Esophagus squamous epithelium (tissue), 5 donors: Measurements from ENCODE around the gene AXIN1. TPM values are rescaled to one million over a fixed set of nuclear protein-coding genes. Genes with fewer than 3 reads are reported as not detected.
"Not testable (repeated sequence)": the region's sequence is repeated elsewhere in the genome, so short reads cannot be mapped to it uniquely, and the experiment has no call there.

Experiments
- DNase-seq: peaks from one replicate; lab custom pipeline; 2025; lab: John Stamatoyannopoulos, UW
- H3K27ac ChIP-seq, 4 donors: fragments of 200-600 bp; sonication (generic); one replicate each; pipeline ENCODE4 v1.5.1; 2016 to 2019; ENCODE audit warnings: mild to moderate bottlenecking in 1 of 4
- H3K27me3 ChIP-seq, 4 donors: fragments of 200-600 bp; sonication (generic); 1 replicate in 3 of 4; 2 replicates in 1 of 4; pipeline versions ENCODE4 v1.5.1 to v1.6.0; 2017 to 2021; ENCODE audit warnings: antibody characterized with exemption in 1 of 4
- H3K36me3 ChIP-seq, 3 donors: fragments of 200-600 bp; sonication (generic); one replicate each; pipeline ENCODE4 v1.5.1; 2016 to 2019
- H3K4me1 ChIP-seq, 3 donors: fragments of 200-600 bp; sonication (generic); one replicate each; pipeline ENCODE4 v1.5.1; 2017 to 2019
- H3K4me3 ChIP-seq, 4 donors: fragments of 200-600 bp; sonication (generic); 1 replicate in 3 of 4; 2 replicates in 1 of 4; pipeline ENCODE4 v1.5.1; 2016 to 2019; ENCODE audit warnings: mild to moderate bottlenecking in 2 of 4, moderate library complexity in 1 of 4
- H3K9me3 ChIP-seq, 3 donors: fragments of 200-600 bp; sonication (generic); one replicate each; pipeline ENCODE4 v1.5.1; 2016 to 2019
- POLR2A ChIP-seq, 4 donors: fragments of 450-650 bp; IDR thresholded peaks; one replicate each; pipeline ENCODE4 v1.6.1; 2017; ENCODE audit warnings: antibody characterized with exemption in 4 of 4, mild to moderate bottlenecking in 4 of 4, moderate library complexity in 3 of 4
- WGBS, 2 donors: methylation state at CpG; one replicate each; pipeline ENCODE4 v1.1.5; 2018; 5-methylcytosine and 5-hydroxymethylcytosine counted together
- intact Hi-C: fragments of 100-400 bp; cut with DNase I; formaldehyde crosslinking; loops from one replicate; pipeline ENCODE4 v1.15.0; 2022
- total RNA-seq, 4 donors: library from RNA; depleted of rRNA; stranded (reverse); fragments of >200 nt; gene quantifications; one replicate each; pipeline ENCODE4 v1.1.0, GENCODE V29; 2016
- TF ChIP-seq, protein P1 (sequence below), 6 experiments: fragments of 450-650 bp in 4 of 6; fragments of 200-600 bp in 2 of 6; sonication (generic) in 2 of 6; IDR thresholded peaks; one replicate each; pipeline ENCODE4 v1.5.1; 2016 to 2019; ENCODE audit warnings: antibody characterized with exemption in 6 of 6, mild to moderate bottlenecking in 4 of 6, moderate library complexity in 4 of 6
- donor health status: DM: yes; HTN: yes; CAD: no.

The AXIN1 gene
- total RNA-seq, 4 donors from 2014 or later = 17.8 to 32.2 (median 22.2) TPM

DNA sequence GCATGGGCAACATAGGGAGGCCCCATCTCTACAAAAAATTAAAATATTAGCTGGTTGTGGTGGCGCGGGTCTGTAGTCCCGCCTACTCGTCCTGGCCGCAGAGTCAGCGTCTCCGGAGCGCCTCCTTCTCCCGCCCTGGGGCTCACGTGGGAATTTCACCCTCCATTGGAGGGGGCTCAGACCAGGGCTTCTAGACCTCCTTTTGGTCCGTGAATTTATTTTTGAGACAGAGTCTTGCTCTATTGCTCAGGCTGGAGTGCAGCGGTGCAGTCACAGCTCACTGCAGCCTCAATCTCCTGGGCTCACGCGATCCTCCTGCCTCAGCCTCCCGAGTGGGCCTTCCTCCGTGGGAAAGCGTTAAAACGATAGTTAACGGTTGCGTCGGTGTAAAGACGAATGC, 44.1 kb upstream of the AXIN1 start:
- Histone ChIP-seq H3K36me3 (no peaks in the 10 kb centered on the region), H3K27ac (peak overlapping the region; percentile 19 to 88 (median 78)), H3K4me3 (peak overlapping the region; percentile 52 to 89 (median 68)), H3K9me3 (no peaks in the 10 kb centered on the region), H3K4me1 (peaks cover 7 to 46% (median 7%) of the 10 kb centered on the region in 3 donors), H3K27me3 (no peaks in the 10 kb centered on the region)
- WGBS, 2 donors = 1 to 2% methylated on average over 15 to 17 of the region's 22 CpGs
- intact Hi-C loops = loop anchor here (10.0 kb wide), 1 partner anchor 98 kb away; no protein-coding TSS in a partner anchor
- DNase-seq = no peak
- TF ChIP-seq, protein P1, sequence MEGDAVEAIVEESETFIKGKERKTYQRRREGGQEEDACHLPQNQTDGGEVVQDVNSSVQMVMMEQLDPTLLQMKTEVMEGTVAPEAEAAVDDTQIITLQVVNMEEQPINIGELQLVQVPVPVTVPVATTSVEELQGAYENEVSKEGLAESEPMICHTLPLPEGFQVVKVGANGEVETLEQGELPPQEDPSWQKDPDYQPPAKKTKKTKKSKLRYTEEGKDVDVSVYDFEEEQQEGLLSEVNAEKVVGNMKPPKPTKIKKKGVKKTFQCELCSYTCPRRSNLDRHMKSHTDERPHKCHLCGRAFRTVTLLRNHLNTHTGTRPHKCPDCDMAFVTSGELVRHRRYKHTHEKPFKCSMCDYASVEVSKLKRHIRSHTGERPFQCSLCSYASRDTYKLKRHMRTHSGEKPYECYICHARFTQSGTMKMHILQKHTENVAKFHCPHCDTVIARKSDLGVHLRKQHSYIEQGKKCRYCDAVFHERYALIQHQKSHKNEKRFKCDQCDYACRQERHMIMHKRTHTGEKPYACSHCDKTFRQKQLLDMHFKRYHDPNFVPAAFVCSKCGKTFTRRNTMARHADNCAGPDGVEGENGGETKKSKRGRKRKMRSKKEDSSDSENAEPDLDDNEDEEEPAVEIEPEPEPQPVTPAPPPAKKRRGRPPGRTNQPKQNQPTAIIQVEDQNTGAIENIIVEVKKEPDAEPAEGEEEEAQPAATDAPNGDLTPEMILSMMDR (IDR thresholded peaks at IDR 0.05) = no peak
- TF ChIP-seq POLR2A (IDR thresholded peaks at IDR 0.05) = no peak

DNA sequence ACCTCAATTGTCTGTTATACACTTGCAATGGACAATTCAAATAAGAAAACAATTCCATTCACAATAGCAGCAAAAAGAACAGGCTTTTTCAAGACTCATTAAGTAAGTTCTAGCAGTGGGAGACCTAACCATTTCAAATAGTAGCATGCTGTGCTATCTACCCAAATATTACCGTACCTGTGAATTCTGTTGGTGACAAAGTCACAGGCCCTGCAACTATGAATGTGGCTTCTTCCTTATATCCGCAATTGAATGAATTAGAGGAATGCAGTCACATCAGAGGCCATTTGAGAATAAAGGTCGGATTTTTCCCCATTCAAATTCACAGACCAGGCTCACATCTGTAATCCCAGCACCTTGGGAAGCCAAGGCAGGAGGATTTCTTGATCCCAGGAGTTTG, 43.7 kb upstream of the AXIN1 start:
- Histone ChIP-seq H3K4me1 (peaks cover 7 to 45% (median 7%) of the 10 kb centered on the region in 3 donors), H3K27me3 (no peaks in the 10 kb centered on the region), H3K4me3 (peak overlapping the region in 3 of 4 donors; percentile 52 to 89 (median 71)), H3K36me3 (no peaks in the 10 kb centered on the region), H3K27ac (peak overlapping the region; percentile 19 to 88 (median 78)), H3K9me3 (no peaks in the 10 kb centered on the region)
- TF ChIP-seq, protein P1 (IDR thresholded peaks at IDR 0.05) = no peak
- TF ChIP-seq POLR2A (IDR thresholded peaks at IDR 0.05) = no peak
- intact Hi-C loops = loop anchor here (10.0 kb wide), 1 partner anchor 99 kb away; no protein-coding TSS in a partner anchor
- no peak for DNase-seq
- whole genome bisulfite sequencing, 2 donors = 35 to 47% methylated on average over 3 of the region's 3 CpGs

DNA sequence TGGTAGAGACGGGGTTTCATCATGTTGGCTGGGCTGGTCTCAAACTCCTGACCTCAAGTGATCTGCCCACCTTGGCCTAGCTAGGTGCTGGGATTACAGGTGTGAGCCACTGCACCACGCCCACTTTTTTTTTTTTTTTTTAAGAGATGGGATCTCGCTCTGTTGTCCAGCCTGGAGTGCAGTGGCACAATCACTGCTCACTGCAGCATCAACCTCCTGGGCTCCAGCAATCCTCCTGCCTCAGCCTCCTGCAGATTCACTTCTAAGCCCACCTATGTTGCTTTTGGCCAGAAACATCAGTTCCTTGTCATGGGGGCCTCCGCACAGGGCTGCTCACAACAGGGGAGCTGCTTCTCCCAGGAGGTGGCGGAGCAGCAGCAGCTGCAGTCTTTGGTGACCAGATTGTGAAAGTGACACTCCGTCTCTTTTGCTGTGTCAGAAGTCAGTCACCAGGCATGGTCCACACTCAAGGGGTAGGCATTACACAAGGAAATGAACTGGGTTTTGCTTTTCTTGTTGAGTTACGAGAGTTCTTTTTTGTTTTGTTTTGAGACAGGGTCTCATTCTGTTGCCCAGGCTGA, 40.0 kb upstream of the AXIN1 start:
- intact Hi-C loops = loop anchor here (10.0 kb wide), 1 partner anchor 102 kb away; no protein-coding TSS in a partner anchor
- Histone ChIP-seq H3K27ac (no peak overlapping the region), H3K9me3 (no peaks in the 10 kb centered on the region), H3K4me3 (no peak overlapping the region), H3K4me1 (peaks cover 0 to 26% (median 0%) of the 10 kb centered on the region in 3 donors), H3K36me3 (no peaks in the 10 kb centered on the region), H3K27me3 (no peaks in the 10 kb centered on the region)
- TF ChIP-seq POLR2A (IDR thresholded peaks at IDR 0.05) = no peak
- TF ChIP-seq, protein P1 (IDR thresholded peaks at IDR 0.05) = no peak
- DNase-seq = no peak
- 77 to 82% methylated on average over 5 to 6 of the region's 7 CpGs for WGBS, 2 donors

DNA sequence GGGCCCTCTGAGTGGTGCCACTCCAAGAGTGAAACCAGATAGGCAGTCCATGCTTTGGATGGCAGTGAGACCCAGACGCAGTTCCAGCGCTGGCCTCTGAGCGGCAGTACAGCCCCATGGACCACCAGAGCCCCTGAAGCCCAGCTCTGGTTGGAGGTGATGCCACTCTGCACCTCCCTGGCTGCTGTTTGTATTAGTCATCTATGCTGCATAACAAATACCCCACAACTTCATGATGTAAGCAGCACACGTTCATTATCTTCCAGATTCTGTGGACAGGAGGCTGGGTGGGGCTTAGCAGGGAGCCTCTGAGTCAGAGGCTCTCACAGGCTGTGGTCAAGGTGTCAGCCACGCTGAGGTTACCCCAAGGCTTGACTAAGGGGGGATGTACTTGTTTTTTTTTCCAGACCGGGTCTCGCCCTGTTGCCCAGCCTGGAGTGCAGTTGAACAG, 39.4 kb upstream of the AXIN1 start:
- 60 to 62% methylated on average over 2 to 7 of the region's 7 CpGs for WGBS, 2 donors
- H3K9me3 ChIP-seq = no peaks in the 10 kb centered on the region
- intact Hi-C loops = loop anchor here (10.0 kb wide), 1 partner anchor 103 kb away; no protein-coding TSS in a partner anchor
- TF ChIP-seq, protein P1 (IDR thresholded peaks at IDR 0.05) = peak in 5 of 6 experiments; percentile 43 to 78 (median 59)
- no peak for TF ChIP-seq POLR2A (IDR thresholded peaks at IDR 0.05)
- H3K4me3 ChIP-seq = no peak overlapping the region
- H3K27ac ChIP-seq = no peak overlapping the region
- peaks cover 0 to 22% (median 0%) of the 10 kb centered on the region in 3 donors for H3K4me1 ChIP-seq
- no peak for DNase-seq
- H3K36me3 ChIP-seq = no peaks in the 10 kb centered on the region
- no peaks in the 10 kb centered on the region for H3K27me3 ChIP-seq

DNA sequence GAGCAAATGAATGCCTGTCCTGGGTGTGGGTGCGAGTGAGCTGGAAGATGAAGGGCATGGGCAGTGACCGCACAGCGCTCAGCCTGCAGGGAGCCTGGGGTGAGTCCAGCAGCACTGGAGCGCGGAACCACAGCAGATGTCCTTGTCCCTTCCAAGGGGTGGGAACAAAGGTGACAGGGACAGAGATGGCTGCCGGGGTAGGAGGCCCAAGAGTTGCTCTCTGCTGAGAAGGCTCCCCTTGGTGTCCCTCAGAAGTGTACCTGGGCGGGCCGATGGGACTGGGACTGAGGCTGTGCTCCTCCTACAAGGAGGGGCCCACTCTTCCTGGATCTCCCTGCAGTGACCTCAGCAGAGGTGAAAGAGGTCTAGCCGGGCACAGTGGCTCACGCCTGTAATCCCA, 36.8 kb upstream of the AXIN1 start:
- peaks cover 0 to 16% (median under 1%) of the 10 kb centered on the region in 3 donors for H3K4me1 ChIP-seq
- H3K27ac ChIP-seq = no peak overlapping the region
- H3K27me3 ChIP-seq = no peaks in the 10 kb centered on the region
- intact Hi-C loops = no loop called here
- no peaks in the 10 kb centered on the region for H3K9me3 ChIP-seq
- no peak for DNase-seq
- H3K4me3 ChIP-seq = no peak overlapping the region
- WGBS, 2 donors = no CpG with 5 or more reads among the region's 10 CpGs
- no peak for TF ChIP-seq POLR2A (IDR thresholded peaks at IDR 0.05)
- TF ChIP-seq, protein P1 (IDR thresholded peaks at IDR 0.05) = no peak
- no peaks in the 10 kb centered on the region for H3K36me3 ChIP-seq

DNA sequence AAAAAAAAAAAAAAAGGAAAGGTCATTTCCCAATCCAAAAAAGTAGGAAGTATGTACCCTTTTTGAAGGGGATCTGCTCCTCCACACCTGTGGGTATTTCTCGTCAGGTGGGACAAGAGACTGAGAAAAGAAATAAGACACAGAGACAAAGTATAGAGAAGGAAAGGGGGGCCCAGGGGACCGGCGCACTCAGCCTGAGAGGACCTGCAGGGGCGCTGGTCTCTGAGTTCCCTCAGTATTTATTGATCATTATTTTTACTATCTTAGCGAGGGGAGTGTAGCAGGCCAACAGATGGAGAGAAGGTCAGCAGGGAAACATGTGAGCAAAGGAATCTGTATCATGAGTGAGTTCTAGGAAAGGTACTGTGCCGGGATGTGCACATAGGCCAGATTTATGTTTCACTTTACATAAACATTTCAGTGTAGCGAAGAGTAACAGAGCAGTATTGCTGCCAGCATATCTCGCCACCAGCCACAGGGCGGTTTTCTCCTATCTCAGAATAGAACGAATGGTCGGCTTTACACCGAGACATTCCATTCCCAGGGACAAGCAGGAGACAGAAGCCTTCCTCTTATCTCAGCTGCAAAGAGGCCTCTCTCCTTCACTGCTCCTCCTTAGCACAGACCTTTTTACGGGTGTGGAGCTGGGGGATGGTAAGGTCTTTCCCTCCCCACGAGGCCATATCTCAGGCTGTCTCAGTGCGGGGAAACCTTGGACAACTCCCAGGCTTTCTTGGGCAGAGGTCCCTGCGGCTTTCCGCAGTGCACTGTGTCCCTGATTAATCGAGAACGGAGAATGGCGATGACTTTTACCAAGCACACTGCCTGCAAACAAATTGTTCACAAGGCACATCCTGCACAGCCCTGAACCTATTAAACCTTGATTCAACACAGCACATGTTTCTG, 35.5 kb upstream of the AXIN1 start:
- intact Hi-C loops, H3K36me3 ChIP-seq, H3K4me3 ChIP-seq, DNase-seq, H3K27me3 ChIP-seq, H3K9me3 ChIP-seq: not testable (repeated sequence)
- 60 to 65% methylated on average over 17 to 20 of the region's 20 CpGs for WGBS, 2 donors
- Histone ChIP-seq H3K4me1 (peaks cover 9 to 30% (median 11%) of the 10 kb centered on the region in 3 donors), H3K27ac (peak overlapping the region in 2 of 4 donors; percentile 21 to 33)
